ENCODE measurements around the gene MAPK13. TPM values are rescaled to one million over a fixed set of nuclear protein-coding genes. Genes with fewer than 3 reads are reported as not detected.

MAPK13 gene
- total and polyA plus RNA-seq, 4 donors = 1.9 to 17.2 (median 3.0) TPM

DNA sequence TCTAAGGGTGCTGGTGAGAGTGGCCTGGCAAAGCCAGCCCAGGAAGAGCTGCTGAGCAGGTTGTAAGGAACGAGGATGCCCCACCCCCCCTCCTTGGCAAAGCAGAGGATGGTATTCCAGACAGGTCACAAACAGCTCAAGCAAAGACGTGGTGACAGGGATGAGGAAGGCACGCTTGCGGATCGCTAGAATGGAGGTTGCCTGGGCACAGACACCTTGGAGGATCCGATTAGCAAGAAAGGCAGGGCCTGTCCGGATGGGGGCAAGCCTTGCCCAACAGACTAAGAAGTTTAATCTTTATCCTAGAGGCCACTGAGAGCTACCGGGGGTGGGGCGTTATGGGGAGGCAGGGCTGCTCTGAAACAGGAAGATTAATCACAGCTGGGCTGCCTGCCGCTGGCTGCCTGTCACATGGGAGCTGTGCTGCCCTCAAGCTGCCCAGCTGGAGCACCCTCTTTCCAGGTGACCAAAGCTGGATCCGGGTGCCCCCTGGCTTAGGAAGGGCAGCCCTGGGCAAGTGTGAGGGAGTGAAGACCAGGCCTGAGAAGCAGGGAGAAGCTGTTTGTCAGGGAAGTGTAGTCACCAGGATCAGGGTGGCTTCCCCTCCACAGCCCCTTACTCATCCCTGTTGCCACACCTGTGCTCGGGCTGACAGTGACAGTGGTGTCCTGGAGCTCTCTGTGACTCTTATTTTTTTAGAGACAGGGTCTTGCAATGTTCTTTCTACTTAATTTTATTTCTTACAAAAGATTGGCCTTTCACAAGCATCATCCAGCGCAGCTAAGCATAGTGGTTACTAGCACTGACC, 9.1 kb upstream of the MAPK13 start:
- peak; percentile 85 for DNase-seq (ENCODE audit: low spot score)
- peaks cover 0 to 3% (median 0%) of the 10 kb centered on the region in 4 donors for H3K36me3 ChIP-seq (ENCODE audit: control insufficient read depth in 4 of 4, insufficient read depth in 3 of 4, low read depth in 1 of 4, low read length in 3 of 4)
- H3K9ac ChIP-seq (ENCODE audit: low read depth in 1 of 2, low read length in 2 of 2) = peak overlapping the region in 1 of 2 donors; percentile 11
- H3K4me1 ChIP-seq (ENCODE audit: control insufficient read depth in 4 of 4, insufficient read depth in 4 of 4, low read length in 3 of 4) = peaks cover 3 to 32% (median 23%) of the 10 kb centered on the region in 4 donors
- TF ChIP-seq REST (IDR thresholded peaks at IDR 0.05) = no peak
- TF ChIP-seq, protein P1, sequence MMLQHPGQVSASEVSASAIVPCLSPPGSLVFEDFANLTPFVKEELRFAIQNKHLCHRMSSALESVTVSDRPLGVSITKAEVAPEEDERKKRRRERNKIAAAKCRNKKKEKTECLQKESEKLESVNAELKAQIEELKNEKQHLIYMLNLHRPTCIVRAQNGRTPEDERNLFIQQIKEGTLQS (IDR thresholded peaks at IDR 0.05) = no peak
- peak; percentile 35 to 69 for TF ChIP-seq HNF4A (conservative IDR thresholded peaks at IDR 0.05)
- TF ChIP-seq GABPA (IDR thresholded peaks at IDR 0.05 in 1 of 2, conservative IDR thresholded peaks at IDR 0.05 in 1 of 2) = peak in 1 of 2 donors; percentile 11
- TF ChIP-seq RXRA (IDR thresholded peaks at IDR 0.05) = peak; percentile 8 to 67
- TF ChIP-seq RAD21 (IDR thresholded peaks at IDR 0.05) = peak in 1 of 2 donors; percentile 16
- TF ChIP-seq JUND (IDR thresholded peaks at IDR 0.05) = no peak
- TF ChIP-seq EGR1 (IDR thresholded peaks at IDR 0.05; ENCODE audit: low read depth in 2 of 2) = no peak
- TF ChIP-seq NR2F2 (IDR thresholded peaks at IDR 0.05) = no peak
- no peak overlapping the region for H3K4me3 ChIP-seq (ENCODE audit: low read depth in 1 of 3, low read length in 3 of 3)
- H3K27me3 ChIP-seq (ENCODE audit: control insufficient read depth in 4 of 4, insufficient read depth in 4 of 4, low read length in 3 of 4) = no peaks in the 10 kb centered on the region
- 34% methylated on average over 13 of the region's 13 CpGs for WGBS
- no peaks in the 10 kb centered on the region for H3K9me3 ChIP-seq (ENCODE audit: control insufficient read depth in 4 of 4, low read length in 3 of 4)
- peak overlapping the region; percentile 80 to 82 for H3K27ac ChIP-seq (ENCODE audit: low read depth in 1 of 2, low read length in 2 of 2)

DNA sequence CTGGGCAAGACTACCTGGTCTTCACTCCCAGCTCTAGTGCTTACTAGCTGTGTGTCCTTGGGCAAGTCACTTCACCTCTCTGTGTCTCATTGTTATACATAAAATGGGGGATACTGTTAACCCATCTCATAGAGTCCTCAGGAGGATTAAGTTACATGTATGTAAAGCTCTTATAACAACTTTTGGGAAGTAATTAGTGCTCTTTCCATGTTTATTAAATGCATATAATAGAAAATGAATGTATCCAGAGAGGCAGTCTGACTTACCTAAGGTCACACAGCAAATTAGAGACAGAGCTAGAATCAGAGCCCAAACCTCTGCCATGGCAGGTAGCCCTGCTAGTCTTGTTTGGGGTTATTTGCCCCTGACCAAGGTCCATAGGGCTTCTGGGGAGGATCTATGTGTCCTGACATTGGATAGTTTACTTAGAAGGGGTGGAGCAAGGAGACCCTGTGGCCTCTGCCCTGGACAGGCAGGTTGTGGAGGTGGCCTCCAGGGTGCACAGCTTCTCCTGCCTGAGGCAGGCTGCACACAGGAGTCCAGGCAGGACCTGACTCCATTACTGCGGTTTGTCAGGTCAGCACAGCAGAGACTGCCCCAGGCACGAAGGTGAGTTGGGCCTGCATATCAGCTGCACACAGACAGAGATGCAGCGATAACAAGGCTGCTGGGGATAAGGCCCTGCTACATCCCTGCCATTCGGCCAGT, 8.4 kb upstream of the MAPK13 start:
- Histone ChIP-seq H3K27me3 (ENCODE audit: control insufficient read depth in 4 of 4, insufficient read depth in 4 of 4, low read length in 3 of 4) (no peaks in the 10 kb centered on the region), H3K9ac (ENCODE audit: low read depth in 1 of 2, low read length in 2 of 2) (no peak overlapping the region), H3K36me3 (ENCODE audit: control insufficient read depth in 4 of 4, insufficient read depth in 3 of 4, low read depth in 1 of 4, low read length in 3 of 4) (peaks cover 0 to 3% (median 0%) of the 10 kb centered on the region in 4 donors), H3K9me3 (ENCODE audit: control insufficient read depth in 4 of 4, low read length in 3 of 4) (no peaks in the 10 kb centered on the region), H3K4me3 (ENCODE audit: low read depth in 1 of 3, low read length in 3 of 3) (no peak overlapping the region), H3K4me1 (ENCODE audit: control insufficient read depth in 4 of 4, insufficient read depth in 4 of 4, low read length in 3 of 4) (peaks cover 5 to 32% (median 23%) of the 10 kb centered on the region in 4 donors), H3K27ac (ENCODE audit: low read depth in 1 of 2, low read length in 2 of 2) (peak overlapping the region; percentile 80 to 82)
- WGBS = 43% methylated on average over 4 of the region's 4 CpGs
- TF ChIP-seq SP1 (IDR thresholded peaks at IDR 0.05) (peak; percentile 79), YY1 (IDR thresholded peaks at IDR 0.05) (no peak), RXRA (IDR thresholded peaks at IDR 0.05) (peak; percentile 40 to 73), HNF4G (IDR thresholded peaks at IDR 0.05) (peak; percentile 74), HNF4A (conservative IDR thresholded peaks at IDR 0.05) (peak; percentile 80 to 90)
- peak; percentile 56 for DNase-seq (ENCODE audit: low spot score)

All from liver (tissue), 9 donors.